GM19023 (cell line): Measurements from ENCODE around the gene MSL2.
"Not testable (repeated sequence)": the region's sequence is repeated elsewhere in the genome, so short reads cannot be mapped to it uniquely, and the experiment has no call there.

Experiments used
- ATAC-seq: cut with Tn5 transposase; IDR thresholded peaks from one replicate; pipeline ENCODE4 v1.9.1; 2021; ENCODE audit warnings: mild to moderate bottlenecking, moderate library complexity; ENCODE audit not compliant: unreplicated experiment

Gene MSL2, protein sequence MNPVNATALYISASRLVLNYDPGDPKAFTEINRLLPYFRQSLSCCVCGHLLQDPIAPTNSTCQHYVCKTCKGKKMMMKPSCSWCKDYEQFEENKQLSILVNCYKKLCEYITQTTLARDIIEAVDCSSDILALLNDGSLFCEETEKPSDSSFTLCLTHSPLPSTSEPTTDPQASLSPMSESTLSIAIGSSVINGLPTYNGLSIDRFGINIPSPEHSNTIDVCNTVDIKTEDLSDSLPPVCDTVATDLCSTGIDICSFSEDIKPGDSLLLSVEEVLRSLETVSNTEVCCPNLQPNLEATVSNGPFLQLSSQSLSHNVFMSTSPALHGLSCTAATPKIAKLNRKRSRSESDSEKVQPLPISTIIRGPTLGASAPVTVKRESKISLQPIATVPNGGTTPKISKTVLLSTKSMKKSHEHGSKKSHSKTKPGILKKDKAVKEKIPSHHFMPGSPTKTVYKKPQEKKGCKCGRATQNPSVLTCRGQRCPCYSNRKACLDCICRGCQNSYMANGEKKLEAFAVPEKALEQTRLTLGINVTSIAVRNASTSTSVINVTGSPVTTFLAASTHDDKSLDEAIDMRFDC

DNA sequence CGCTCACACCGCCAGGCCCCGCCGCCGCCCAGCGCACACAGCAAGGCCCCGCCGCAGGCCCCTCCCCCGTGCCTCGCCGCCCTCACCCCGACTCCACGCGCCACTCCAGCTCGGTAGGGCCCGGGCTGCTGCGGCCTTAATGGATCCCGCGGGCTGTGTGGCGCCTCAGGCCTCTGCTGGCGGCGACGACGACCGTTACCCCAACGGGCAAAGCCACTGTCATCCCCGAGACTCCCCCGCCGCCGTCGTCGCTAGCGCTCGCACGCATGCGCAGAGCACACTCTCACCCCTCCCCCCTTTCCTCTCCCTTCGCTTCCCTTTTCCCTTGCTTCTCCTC lies at the start of gene MSL2:
MSL2 (minus strand) TSS at position 272 of the 337 bp plus-strand sequence. CDS start 1,222 bp downstream, outside the sequence.
- ATAC-seq, result peak; percentile 36

DNA sequence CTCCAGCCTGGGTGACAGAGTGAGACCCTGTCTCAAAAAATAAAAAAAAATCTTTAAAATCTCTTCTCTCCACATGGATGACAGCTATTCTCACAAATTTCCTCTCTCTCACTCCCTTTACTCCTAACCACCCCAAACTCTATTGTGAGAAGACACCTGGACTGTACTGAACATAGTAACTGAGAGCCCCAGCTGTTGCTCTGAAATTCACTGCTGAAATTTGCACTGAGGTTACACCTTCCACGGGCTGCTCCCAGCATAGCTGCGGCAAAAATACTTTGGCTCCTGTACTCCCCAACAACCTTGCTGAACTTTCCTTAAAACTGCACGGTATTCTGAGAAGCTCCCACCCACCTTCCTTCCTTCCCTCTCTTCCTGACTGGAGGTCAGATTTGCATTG lies 49.6 kb upstream of the MSL2 start:
- ATAC-seq, result no peak

DNA sequence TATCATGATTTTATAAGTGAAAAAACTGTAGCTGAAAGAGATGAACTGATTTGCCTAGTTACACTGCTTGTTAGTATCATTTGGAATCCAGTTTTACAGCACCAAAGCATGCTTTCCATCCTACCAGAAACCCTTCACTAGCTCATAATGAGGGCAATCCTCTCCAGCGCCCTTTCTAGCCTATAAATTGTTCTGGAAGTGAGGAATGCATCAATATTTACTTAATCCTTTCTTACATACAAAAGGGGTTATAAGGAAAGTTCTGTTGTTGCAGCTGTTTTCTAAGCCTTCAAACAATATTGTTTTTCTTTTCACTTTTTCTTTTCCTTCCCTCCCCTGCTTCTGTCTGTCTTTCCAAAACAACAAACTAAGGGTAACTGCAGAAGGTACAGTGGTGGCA lies 43.0 kb upstream of the MSL2 start:
- ATAC-seq, result no peak

DNA sequence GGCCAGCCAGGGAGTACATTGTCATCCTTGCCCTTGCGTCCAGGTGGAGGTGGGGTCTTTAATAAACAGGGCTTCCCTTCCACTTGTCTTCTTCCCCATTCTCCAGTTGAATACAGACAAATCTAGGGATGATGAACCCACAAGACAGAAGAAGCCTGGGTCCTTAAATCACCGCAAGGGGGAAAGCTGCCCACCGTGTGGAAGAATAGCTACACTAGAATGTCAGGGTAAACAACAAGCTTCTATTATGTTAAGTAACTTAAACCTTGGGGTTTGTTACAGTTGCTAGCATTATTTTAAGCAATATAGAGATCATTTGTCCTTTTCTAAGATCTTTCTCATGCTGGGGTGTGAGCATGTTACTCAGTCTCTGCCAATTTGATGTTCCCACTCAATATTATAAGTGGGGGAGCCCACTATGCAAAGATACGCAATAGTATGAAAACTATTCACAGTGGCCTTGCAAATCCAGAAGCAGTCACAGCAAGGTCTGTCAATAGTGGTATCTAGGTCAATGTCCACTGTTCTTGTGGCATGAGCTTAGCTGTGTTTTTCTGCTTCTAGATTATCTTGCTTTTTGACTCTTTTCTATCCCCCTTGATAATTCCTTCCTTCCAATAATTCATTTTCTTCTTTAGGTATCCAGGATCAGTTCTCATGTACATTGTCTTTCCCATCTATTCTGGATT lies 42.0 kb upstream of the MSL2 start:
- no peak for ATAC-seq

DNA sequence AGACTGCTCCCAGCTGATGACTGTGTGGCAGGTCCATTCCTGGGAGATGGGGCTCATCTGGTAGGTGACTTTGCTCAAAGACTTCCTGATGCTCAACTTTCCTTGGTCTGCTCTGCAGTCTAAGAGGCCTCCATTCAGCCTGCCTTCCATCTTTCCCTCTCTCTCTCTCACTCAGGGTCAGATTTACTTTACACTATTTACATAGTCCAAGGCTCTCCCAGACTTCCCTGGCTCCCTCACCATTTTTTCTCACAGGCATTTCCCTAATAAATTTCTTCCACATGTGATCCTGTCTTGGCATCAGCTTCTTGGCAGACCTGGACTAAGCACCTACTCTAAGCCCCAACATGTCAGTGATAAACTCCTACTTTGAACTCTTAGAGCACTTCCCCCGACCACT lies 41.0 kb upstream of the MSL2 start:
- ATAC-seq, result no peak

DNA sequence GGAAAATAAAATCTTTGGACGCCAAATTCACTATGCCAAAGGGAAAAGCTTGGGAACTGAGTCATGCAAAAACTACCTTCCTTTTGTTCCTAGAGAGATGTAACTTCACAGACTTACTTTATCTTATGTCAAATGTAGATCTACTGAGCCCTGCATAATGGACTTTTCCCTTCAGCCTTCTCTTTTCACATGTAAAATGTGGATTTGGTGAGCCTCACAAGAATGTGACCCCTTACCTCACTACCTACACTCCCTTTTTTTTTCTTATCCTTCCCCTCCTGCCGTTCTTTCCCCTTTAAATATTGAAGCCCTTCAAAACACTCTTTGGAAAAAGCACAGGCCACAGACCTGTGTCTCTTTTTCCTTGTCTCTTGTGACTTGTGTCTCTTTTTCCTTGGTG lies 40.0 kb upstream of the MSL2 start:
- no peak for ATAC-seq

DNA sequence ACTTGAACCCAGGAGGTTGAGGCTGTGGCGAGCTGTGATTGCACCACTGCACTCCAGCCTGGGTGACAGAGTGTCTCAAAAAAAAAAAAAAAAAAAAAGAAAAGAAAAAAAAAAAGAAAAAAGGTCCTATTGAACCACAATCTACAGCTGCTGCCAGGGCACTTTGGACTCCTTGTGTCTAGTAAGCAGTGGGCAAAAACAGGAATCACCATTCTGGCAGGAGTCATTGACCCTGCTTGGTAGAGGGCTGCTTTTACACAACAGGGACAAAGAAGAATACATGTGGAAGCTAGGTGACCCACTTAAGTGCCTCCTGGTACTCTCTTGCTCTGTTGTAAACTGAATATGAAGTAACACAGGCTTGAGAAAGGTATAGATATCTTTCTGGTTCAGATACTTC lies 39.4 kb upstream of the MSL2 start:
- no peak for ATAC-seq

DNA sequence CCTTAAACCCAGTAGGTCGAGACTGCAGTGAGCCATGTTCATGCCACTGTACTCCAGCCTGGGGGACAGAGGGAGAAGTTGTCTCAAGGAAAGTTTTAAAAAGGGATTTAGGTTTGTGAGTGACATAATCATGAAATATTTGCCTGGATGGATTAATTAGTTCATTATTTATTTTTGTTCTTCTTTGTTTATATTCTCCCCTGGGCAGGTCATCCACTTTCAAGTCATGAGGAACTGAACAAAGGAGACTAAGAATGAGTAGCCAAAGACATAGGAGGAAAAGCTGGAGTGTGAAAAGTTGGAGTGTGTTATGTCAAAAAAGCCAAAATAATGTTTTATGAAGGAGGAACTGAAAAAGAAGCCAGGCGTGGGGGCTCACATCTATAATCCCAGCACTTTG lies 36.3 kb upstream of the MSL2 start:
- ATAC-seq, result no peak

DNA sequence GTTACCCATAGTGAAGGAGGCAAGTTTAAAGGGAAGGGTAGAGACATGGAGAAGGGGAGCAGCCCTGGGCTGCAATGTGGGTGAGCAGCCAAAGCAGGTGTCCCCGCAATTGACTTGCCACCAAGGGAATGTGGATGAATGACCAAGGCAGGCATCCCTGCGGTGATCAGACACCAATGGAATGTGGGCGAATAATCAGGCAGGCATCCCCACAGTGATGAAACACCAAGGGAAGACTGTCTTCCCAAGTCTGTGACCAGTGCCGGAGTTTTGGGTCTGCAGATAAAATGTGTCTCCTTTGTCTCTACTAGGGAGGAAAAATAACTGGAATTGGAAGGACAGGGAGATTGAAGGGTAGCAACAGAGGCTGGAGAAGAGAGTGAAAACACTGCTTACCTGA lies 26.6 kb upstream of the MSL2 start:
- not testable (repeated sequence) for ATAC-seq

DNA sequence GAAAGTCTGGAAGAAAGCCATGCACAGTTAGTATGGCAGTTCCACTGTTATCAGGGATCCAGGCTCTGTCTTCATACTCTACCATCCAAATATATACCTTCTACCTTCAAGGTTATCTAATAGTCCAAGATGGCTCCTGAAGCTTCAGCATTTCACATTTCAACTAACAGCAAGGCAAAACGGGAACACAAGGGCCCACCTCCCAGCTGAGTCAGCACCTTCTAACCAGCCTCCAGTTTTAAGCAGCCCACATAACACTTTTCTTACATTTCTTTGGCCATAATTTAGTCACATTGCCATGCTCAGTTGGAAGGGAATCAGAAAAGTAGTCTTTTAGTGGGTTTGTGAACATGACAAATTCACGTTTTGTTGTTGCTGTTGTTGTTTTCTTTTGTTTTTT lies 15.4 kb upstream of the MSL2 start:
- no peak for ATAC-seq

DNA sequence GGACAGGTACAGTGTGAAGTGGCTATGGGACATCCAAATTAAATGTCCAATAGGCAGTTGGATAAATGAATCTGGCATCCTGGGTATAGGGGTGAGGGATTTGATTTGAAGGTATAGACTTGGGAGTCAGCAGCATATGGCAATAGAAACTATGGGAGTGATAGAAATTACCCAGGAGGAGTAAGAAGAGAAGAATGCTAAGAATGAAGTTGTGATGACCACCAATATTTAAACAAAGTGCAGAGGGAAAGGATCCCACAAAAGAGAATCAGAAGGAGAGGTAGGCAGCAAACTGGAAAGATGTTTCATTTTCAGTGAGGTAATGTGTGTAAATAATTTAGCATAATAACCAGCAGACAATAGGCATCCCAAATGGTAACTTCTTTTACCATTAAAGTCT lies 13.8 kb upstream of the MSL2 start:
- ATAC-seq, result no peak

DNA sequence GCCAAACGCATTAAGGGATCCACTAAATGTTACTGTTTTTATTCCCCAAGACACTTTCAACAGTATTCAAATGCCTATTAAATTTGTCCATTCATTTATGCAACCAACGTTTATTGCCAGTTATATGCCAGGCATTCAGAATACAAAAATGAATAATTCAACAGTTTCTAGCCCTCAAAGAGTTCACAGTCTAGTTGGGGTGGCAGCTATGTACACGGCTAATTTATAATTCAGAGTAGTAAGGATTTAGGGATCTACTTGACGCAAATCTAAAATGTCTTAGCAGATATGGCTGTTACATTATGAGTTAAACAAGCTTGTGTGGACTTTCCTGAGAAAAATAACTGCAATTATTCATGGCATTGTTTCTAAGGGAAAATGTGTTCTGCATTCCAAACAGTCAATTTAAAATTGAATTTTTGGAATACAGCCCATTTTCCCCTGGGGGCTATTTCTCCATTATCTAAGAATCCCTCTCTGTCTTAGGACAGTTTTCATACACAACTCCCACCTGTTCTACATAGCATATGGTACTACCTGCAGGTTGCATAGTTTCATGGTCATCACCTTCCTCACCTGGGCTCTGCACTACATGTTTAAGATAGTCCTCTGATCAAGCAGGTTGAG lies 11.5 kb upstream of the MSL2 start:
- ATAC-seq, result no peak

DNA sequence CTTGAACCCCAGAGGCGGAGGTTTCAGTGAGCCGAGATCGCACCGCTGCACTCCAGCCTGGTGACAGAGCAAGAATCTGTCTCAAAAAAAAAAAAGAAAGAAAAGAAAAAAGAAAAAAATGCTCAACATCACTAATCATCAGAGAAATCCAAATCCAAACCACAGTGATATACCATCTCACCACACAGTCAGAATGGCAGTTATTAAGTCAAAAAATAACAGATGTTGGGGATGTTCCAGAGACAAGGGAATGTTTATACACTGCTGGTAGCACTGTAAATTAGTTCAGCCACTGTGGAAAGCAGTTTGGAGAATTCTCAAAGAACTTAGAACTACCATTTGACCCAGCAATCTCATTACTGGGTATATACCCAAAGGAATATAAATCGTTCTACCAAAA lies 3.1 kb upstream of the MSL2 start:
- ATAC-seq, result not testable (repeated sequence)

DNA sequence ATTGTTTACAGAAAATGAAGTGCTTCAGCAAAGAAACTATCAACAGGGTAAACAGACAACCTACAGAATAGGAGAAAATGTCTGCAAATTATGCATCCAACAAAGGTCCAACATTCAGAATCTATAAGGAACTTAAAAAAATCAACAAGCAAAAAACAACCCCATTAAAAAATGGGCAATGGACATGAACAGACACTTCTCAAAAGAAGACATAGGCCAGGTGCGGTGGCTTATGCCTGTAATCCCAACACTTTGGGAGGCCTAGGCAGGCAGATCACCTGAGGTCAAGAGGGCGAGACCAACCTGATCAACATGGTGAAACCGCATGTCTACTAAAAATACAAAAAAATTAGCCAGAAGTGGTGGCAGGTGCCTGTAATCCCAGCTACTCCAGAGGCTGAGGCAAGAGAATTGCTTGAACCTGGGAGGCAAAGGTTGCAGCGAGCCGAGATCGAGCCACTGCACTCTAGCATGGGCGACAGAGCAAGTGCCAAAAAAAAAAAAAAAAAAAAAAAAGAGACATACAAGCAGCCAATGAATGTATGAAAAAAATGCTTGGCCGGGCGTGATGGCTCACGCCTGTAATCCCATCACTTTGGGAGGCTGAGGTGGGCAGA lies 2.4 kb upstream of the MSL2 start:
- not testable (repeated sequence) for ATAC-seq

DNA sequence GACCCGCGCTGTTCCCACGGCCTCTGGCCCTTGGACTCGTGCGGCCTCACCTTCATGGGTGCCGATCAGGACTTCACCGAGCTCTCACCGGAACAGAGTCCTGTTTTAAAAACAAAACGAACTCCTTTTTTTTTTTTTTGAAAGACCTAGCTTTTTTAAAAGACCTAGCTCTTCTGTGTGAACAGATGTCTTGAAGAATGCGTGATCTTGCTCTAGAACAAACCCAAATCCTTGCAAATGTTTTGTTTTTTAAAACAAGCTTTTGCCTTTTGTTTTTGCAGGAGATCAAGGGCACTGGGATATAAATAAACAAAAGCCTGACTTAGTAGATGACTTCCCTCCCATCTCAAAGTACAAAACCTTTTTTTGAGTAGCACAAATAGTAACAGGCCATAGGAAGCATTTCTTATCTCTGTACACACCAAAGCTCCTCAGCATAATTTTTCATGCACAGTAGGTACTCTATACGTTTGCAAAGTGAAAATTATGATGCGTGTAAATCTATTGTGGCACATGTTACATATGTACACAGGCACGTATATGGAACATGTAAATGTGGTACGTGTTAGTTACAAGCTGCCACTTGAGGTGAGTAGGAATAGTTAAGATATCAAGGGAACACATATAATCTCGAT lies 1.1 kb upstream of the MSL2 start:
- ATAC-seq, result no peak

DNA sequence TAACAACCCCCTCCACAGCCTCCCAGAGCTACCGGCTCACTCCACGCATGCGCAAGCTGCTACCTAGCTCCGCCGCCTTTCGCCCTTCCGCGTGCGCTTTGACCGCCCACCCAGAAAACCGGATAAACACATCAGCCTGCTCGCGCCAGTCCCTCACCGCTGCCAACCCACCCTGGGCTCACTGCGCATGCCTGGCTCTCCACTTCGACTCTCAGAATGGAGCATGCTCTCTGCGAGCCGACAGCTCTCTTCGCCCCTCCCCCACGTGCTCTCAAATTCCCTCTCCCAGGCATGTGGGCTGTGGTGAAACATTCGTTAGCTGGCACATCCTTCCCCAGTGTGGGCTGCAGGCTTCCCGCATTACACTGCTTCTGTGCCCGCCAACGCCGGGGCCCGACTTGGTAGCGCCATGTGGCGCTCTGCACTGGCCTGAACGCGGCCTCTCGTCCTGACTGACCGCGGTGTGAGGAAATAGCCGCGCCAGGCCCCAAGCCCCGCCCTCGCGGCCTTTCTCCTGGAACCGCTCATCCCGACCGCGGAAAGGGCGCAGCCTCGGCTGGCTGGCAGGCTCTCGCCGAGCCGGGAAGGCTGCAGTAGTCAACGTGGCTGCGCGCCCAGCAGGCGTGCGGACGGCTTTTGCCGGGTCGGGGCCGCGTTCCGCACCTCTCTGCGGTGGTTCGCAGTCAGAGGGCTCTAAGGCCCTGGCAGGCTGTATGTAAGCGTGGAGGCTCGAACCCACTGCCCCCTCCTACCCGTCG lies 445 bp upstream of the MSL2 start:
- peak; percentile 74 for ATAC-seq

DNA sequence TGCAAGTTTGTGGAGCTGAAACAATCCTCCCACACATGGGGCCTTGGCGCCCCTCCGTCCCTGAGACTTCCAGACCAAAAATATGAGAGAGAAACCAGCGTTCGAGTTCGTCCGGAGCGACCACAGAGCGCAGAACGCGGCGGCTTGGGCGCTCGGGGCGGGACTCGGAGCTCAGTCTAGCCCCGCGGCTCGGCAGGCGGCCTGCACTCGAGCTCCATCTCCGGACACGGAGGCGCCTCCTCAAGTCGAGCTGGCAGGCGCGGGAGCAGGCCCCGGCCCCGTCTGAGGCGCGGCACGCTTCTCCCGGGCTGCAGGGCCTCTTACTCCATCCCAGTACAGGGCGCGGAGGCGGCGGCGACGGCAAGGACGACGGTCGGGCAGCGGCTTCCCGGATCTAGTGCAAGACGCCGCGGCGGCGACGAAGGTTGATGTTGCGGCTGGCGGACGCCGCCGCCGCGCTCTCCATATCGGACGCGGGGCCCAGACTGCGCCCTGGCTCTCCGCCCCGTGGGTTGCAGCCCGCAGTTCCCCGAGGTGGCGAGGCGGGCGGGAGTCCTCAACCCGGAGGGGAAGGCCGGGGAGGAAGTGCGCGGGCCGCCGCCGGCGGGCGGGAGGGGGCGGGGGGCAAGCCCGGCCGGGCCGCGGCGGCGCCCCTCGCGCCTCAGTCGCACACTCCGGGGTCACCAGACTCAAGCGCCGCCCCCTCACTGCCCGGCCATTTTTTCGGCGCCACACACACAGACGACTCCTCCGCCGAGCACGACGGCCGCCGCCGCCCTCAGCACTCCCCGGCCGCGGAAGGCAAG lies 674 bp downstream of the MSL2 start:
- ATAC-seq, result peak; percentile 40

DNA sequence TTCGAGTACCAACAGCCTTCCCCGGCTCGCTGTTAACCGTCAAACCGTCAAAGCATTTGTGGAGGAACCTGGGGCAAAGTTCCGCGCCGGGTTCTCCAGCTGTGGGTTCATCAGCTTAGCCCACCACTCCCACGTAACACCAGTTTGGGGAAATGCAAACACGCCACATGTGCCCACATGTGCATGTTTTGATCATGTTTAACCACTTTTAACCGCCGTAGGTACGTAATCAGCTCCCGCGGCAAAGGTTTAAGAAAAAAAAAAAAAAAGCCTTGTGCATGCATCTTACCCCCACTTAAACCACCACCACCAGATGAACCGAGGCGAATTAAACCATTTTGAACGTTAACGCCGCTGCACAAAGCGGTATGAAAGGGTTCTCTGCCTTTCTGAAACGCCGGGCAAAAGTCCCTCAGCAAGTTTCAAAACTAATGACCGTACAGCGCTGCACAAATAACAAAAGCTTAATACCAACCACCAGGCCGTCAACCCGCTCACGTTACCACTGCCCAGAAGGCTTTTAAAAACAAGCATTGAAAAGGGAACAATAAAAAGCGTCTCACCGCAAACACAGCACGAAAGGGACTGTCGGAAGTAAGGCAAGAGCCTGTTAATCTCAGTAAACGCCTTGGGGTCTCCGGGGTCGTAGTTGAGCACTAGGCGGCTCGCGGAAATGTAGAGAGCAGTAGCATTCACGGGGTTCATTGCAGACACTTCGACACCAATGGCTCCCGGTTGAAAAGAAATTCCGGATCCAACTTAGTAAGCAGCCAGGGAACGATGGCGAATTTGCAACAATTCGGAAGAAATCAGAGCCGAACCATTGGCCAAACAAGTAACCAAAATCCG lies 1.5 kb downstream of the MSL2 start:
- no peak for ATAC-seq
